Colonic mucosa (tissue), 4 donors: ENCODE data around the gene MAN1A2. TPM values are rescaled to one million over a fixed set of nuclear protein-coding genes. Genes with fewer than 3 reads are reported as not detected.

Source experiments
- DNase-seq: peaks from one replicate; pipeline ENCODE4 v3.0.0-alpha.2; 2020
- H3K27ac ChIP-seq: fragments of 200-600 bp; one replicate; pipeline ENCODE4 v1.8.0; 2021
- H3K27me3 ChIP-seq: fragments of 200-600 bp; one replicate; pipeline ENCODE4 v1.8.0; 2021
- H3K36me3 ChIP-seq: fragments of 200-600 bp; one replicate; pipeline ENCODE4 v1.8.0; 2021
- H3K4me1 ChIP-seq: fragments of 200-600 bp; one replicate; pipeline ENCODE4 v1.8.0; 2021; ENCODE audit warnings: mild to moderate bottlenecking
- H3K4me3 ChIP-seq: fragments of 200-600 bp; one replicate; pipeline ENCODE4 v1.8.0; 2021
- H3K9ac ChIP-seq, 2 donors: one replicate each; pipeline ENCODE4 v1.7.0; 2013; ENCODE audit warnings: control low read depth in 2 of 2, low read depth in 2 of 2, low read length in 2 of 2
- H3K9me3 ChIP-seq: fragments of 200-600 bp; one replicate; pipeline ENCODE4 v1.8.0; 2021
- intact Hi-C: fragments of 100-400 bp; cut with DNase I; formaldehyde crosslinking; loops from one replicate; pipeline ENCODE4 v1.14.1; 2022
- total RNA-seq, 2 donors: library from RNA; stranded (reverse); fragmentation: NEBNext Ultra II Directional in 1 of 2; extraction: Animal tissue kit (Norgen Biotek cat#: 25700) in 1 of 2; gene quantifications; one replicate each; pipeline ENCODE4 v1.2.1, GENCODE V29; 2021
- TF ChIP-seq, protein P1 (sequence below): fragments of 200-600 bp; IDR thresholded peaks from one replicate; pipeline ENCODE4 v1.8.0; 2022; ENCODE audit warnings: antibody characterized with exemption, mild to moderate bottlenecking
- donor health status: healthy.
- donor health status: DM: no; HTN: no; CAD: no.
- donor health status: DM: no; HTN: no; CAD: no.

MAN1A2 gene
- total RNA-seq, 2 donors from 2014 or later: 27.9 to 35.7 TPM

DNA sequence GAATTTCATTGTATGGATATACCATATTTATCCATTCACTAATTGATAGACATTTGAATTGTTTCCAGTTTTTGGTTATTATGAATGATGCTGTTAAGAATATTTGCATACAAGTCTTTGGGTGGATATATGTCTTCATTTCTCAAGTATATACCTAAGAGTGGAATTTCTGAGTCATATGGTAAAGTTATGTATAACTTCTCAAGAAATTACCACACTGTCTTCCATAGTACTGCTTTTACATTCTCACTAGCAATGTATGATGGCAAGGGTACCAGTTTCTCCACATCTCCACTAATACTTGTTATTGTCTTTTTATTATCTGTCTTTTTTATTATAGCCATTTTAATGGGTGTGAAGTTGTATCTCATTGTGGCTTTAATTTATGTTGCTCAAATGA, 164.0 kb downstream of the MAN1A2 start:
- Histone ChIP-seq H3K27me3 (no peaks in the 10 kb centered on the region), H3K27ac (no peak overlapping the region), H3K36me3 (no peaks in the 10 kb centered on the region), H3K4me3 (no peak overlapping the region), H3K9ac (no peak overlapping the region), H3K9me3 (no peaks in the 10 kb centered on the region), H3K4me1 (no peaks in the 10 kb centered on the region)
- intact Hi-C loops: no loop called here
- TF ChIP-seq, protein P1, sequence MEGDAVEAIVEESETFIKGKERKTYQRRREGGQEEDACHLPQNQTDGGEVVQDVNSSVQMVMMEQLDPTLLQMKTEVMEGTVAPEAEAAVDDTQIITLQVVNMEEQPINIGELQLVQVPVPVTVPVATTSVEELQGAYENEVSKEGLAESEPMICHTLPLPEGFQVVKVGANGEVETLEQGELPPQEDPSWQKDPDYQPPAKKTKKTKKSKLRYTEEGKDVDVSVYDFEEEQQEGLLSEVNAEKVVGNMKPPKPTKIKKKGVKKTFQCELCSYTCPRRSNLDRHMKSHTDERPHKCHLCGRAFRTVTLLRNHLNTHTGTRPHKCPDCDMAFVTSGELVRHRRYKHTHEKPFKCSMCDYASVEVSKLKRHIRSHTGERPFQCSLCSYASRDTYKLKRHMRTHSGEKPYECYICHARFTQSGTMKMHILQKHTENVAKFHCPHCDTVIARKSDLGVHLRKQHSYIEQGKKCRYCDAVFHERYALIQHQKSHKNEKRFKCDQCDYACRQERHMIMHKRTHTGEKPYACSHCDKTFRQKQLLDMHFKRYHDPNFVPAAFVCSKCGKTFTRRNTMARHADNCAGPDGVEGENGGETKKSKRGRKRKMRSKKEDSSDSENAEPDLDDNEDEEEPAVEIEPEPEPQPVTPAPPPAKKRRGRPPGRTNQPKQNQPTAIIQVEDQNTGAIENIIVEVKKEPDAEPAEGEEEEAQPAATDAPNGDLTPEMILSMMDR: no peak
- no peak for DNase-seq

DNA sequence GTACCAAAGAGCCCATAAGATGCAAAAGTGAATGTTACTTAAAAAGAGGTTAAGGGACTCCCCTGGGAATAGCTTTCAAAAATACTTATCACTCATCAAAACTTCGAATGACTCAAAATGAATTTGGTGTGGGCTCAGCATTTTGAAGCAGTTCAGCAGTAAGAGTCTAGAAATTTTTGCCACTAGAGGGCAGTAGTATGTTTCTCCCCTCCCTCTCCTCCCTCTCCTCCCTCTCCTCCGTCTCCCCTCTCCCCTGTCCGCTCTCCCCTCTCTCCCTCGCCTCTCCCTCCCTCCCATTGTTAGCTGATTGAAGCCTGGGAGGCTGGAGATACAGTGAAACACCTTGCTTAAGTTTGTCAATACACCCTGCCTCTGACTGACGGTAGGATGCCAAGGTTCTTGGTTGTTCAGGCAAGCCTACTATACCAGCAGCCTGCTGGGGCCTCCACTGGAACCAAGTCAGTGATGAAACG, 167.8 kb downstream of the MAN1A2 start:
- Histone ChIP-seq H3K9me3 (no peaks in the 10 kb centered on the region), H3K4me1 (no peaks in the 10 kb centered on the region), H3K4me3 (no peak overlapping the region), H3K27me3 (no peaks in the 10 kb centered on the region), H3K9ac (no peak overlapping the region), H3K27ac (no peak overlapping the region), H3K36me3 (no peaks in the 10 kb centered on the region)
- TF ChIP-seq, protein P1: peak; percentile 54
- intact Hi-C loops: loop anchor here (2.0 to 5.0 kb wide), 2 partner anchors 137 to 220 kb away; no protein-coding TSS in a partner anchor
- peak; percentile 43 for DNase-seq

DNA sequence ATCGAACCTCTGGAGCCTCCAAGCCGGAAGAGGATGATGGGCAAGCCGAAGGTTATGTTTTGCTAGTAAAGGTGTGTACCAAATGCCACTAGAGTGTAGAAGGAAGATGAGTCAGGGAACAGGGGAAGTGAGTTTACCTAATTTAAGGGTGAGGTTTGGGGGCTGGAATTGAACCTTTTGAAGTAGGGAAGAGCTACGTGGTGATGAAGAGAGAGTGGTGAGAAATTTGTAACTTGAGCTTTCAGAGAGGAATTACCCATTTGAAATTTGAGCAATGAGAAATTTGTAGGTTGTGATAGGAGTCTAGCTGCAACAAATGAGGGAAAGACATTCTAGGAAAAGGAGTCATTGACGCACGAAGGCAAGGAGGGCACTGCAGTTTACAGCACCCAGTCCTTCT, 168.6 kb downstream of the MAN1A2 start:
- intact Hi-C loops: loop anchor here (2.0 to 5.0 kb wide), 2 partner anchors 136 to 219 kb away; no protein-coding TSS in a partner anchor
- Histone ChIP-seq H3K36me3 (no peaks in the 10 kb centered on the region), H3K27me3 (no peaks in the 10 kb centered on the region), H3K27ac (no peak overlapping the region), H3K4me3 (no peak overlapping the region), H3K9ac (no peak overlapping the region), H3K4me1 (no peaks in the 10 kb centered on the region), H3K9me3 (no peaks in the 10 kb centered on the region)
- TF ChIP-seq, protein P1: no peak
- no peak for DNase-seq

DNA sequence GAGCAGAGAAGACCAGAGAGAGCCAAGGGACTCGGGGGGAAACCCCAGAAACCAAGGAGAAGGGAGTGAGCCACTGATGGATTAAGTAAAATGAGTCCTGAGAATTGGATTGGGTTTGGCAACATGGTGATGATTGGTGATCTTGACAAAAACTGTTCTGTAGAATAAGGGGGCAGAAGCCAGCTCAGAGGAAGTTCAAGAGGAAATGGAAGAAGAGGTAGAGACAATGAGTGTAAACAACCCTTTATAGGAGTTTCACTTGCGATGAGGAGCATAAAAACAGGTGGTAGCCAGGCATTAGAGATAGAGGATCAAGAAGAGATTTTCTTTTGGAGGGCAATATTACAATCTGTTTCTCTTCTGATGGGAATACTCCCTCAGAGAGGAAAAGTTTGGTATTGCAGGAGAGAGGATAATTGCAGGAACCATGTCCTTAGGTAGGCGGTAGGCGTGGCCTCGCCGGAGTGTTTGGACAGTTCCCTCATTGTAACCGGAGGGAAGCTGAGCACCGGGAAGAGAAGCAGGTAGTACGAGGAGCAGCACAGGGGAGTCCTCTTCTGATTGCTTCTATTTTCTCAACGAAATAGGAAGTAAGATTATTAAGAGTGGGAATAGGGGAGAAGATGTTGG, 170.2 kb downstream of the MAN1A2 start:
- Histone ChIP-seq H3K4me3 (no peak overlapping the region), H3K27ac (no peak overlapping the region), H3K9ac (no peak overlapping the region), H3K4me1 (no peaks in the 10 kb centered on the region), H3K36me3 (no peaks in the 10 kb centered on the region), H3K9me3 (no peaks in the 10 kb centered on the region), H3K27me3 (no peaks in the 10 kb centered on the region)
- TF ChIP-seq, protein P1: no peak
- intact Hi-C loops: loop anchor here (5.0 kb wide), 1 partner anchor 135 kb away; no protein-coding TSS in a partner anchor
- DNase-seq: peak; percentile 82

DNA sequence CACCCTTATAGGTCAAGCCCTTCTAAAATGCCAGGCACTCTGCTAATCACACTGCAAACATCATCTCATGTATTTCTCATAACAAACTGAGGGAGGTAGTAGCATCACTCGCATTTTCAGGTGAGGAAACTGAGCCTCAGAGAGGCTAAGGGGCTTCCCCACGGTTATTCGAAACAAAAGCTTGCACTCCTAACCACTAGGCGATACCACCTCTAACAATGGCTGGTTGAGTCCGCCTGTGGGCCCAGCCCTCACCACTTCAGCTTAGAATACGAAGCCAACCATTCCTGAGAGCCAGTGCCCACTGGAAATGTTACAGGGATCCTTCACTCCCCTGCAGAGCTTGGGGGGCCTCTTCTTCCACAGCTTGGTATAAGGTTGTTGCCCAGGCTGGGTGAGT, 173.3 kb downstream of the MAN1A2 start:
- Histone ChIP-seq H3K36me3 (no peaks in the 10 kb centered on the region), H3K27ac (no peak overlapping the region), H3K9me3 (no peaks in the 10 kb centered on the region), H3K4me1 (no peaks in the 10 kb centered on the region), H3K27me3 (no peaks in the 10 kb centered on the region), H3K4me3 (no peak overlapping the region), H3K9ac (no peak overlapping the region)
- no peak for DNase-seq
- intact Hi-C loops: no loop called here
- TF ChIP-seq, protein P1: no peak
